ENCODE results near the gene TRABD2B. TPM values are rescaled to one million over a fixed set of nuclear protein-coding genes. Genes with fewer than 3 reads are reported as not detected.

TRABD2B gene
- total and polyA plus RNA-seq, 4 donors: 0.28 to 2.6 (median 1.3) TPM

- no peak for TF ChIP-seq GABPA (IDR thresholded peaks at IDR 0.05 in 1 of 2, conservative IDR thresholded peaks at IDR 0.05 in 1 of 2)
Observed at GRCh38 chr1:47993416-47993740, 3.8 kb downstream of the TRABD2B start (continued).

GRCh38 chr1:47992720-47993415 lies 4.3 kb downstream of the TRABD2B start:
- no peaks in the 10 kb centered on the region for H3K9me3 ChIP-seq (ENCODE audit: control insufficient read depth in 4 of 4, low read length in 3 of 4)
- no peaks in the 10 kb centered on the region for H3K27me3 ChIP-seq (ENCODE audit: control insufficient read depth in 4 of 4, insufficient read depth in 4 of 4, low read length in 3 of 4)
- no peak overlapping the region for H3K27ac ChIP-seq (ENCODE audit: low read depth in 1 of 2, low read length in 2 of 2)
- H3K36me3 ChIP-seq (ENCODE audit: control insufficient read depth in 4 of 4, insufficient read depth in 3 of 4, low read depth in 1 of 4, low read length in 3 of 4): peaks cover 0 to 5% (median under 1%) of the 10 kb centered on the region in 4 donors
- peaks cover 5 to 50% (median 38%) of the 10 kb centered on the region in 4 donors for H3K4me1 ChIP-seq (ENCODE audit: control insufficient read depth in 4 of 4, insufficient read depth in 4 of 4, low read length in 3 of 4)
- H3K4me3 ChIP-seq (ENCODE audit: low read depth in 1 of 3, low read length in 3 of 3): no peak overlapping the region
- DNase-seq (ENCODE audit: low spot score): no peak
- TF ChIP-seq NR2F2 (IDR thresholded peaks at IDR 0.05) (no peak), RAD21 (IDR thresholded peaks at IDR 0.05) (peak in 1 of 2 donors; percentile 21), FOXA2 (IDR thresholded peaks at IDR 0.05) (no peak), EGR1 (IDR thresholded peaks at IDR 0.05; ENCODE audit: low read depth in 2 of 2) (no peak), RXRA (IDR thresholded peaks at IDR 0.05) (no peak), HNF4A (conservative IDR thresholded peaks at IDR 0.05) (no peak)
- no peak overlapping the region for H3K9ac ChIP-seq (ENCODE audit: low read depth in 1 of 2, low read length in 2 of 2)
- 44% methylated on average over 11 of the region's 11 CpGs for WGBS

GRCh38 chr1:47991673-47992072 lies 5.5 kb downstream of the TRABD2B start:
- Histone ChIP-seq H3K4me1 (ENCODE audit: control insufficient read depth in 4 of 4, insufficient read depth in 4 of 4, low read length in 3 of 4) (peaks cover 5 to 49% (median 38%) of the 10 kb centered on the region in 4 donors), H3K36me3 (ENCODE audit: control insufficient read depth in 4 of 4, insufficient read depth in 3 of 4, low read depth in 1 of 4, low read length in 3 of 4) (peaks cover 0 to 8% (median 2%) of the 10 kb centered on the region in 4 donors), H3K4me3 (ENCODE audit: low read depth in 1 of 3, low read length in 3 of 3) (no peak overlapping the region), H3K27ac (ENCODE audit: low read depth in 1 of 2, low read length in 2 of 2) (no peak overlapping the region), H3K27me3 (ENCODE audit: control insufficient read depth in 4 of 4, insufficient read depth in 4 of 4, low read length in 3 of 4) (no peaks in the 10 kb centered on the region), H3K9ac (ENCODE audit: low read depth in 1 of 2, low read length in 2 of 2) (no peak overlapping the region), H3K9me3 (ENCODE audit: control insufficient read depth in 4 of 4, low read length in 3 of 4) (no peaks in the 10 kb centered on the region)
- DNase-seq (ENCODE audit: low spot score): no peak
- TF ChIP-seq YY1 (IDR thresholded peaks at IDR 0.05) (no peak), HNF4A (conservative IDR thresholded peaks at IDR 0.05) (no peak), EGR1 (IDR thresholded peaks at IDR 0.05; ENCODE audit: low read depth in 2 of 2) (no peak), JUND (IDR thresholded peaks at IDR 0.05) (no peak), RXRA (IDR thresholded peaks at IDR 0.05) (no peak), REST (IDR thresholded peaks at IDR 0.05) (no peak), MAX (IDR thresholded peaks at IDR 0.05) (no peak), SP1 (IDR thresholded peaks at IDR 0.05) (no peak)
- 96% methylated on average over 5 of the region's 5 CpGs for WGBS

- Histone ChIP-seq H3K27me3 (ENCODE audit: control insufficient read depth in 4 of 4, insufficient read depth in 4 of 4, low read length in 3 of 4) (no peaks in the 10 kb centered on the region), H3K27ac (ENCODE audit: low read depth in 1 of 2, low read length in 2 of 2) (no peak overlapping the region), H3K4me3 (ENCODE audit: low read depth in 1 of 3, low read length in 3 of 3) (no peak overlapping the region), H3K9ac (ENCODE audit: low read depth in 1 of 2, low read length in 2 of 2) (no peak overlapping the region), H3K4me1 (ENCODE audit: control insufficient read depth in 4 of 4, insufficient read depth in 4 of 4, low read length in 3 of 4) (peaks cover 5 to 44% (median 37%) of the 10 kb centered on the region in 4 donors), H3K36me3 (ENCODE audit: control insufficient read depth in 4 of 4, insufficient read depth in 3 of 4, low read depth in 1 of 4, low read length in 3 of 4) (peaks cover 0 to 8% (median 2%) of the 10 kb centered on the region in 4 donors), H3K9me3 (ENCODE audit: control insufficient read depth in 4 of 4, low read length in 3 of 4) (no peaks in the 10 kb centered on the region)
- TF ChIP-seq ZBTB33 (IDR thresholded peaks at IDR 0.05) (no peak), CTCF (IDR thresholded peaks at IDR 0.05; ENCODE audit: low read depth, low read length, missing input control) (no peak), FOXA1 (IDR thresholded peaks at IDR 0.05) (no peak), SP1 (IDR thresholded peaks at IDR 0.05) (no peak), MAX (IDR thresholded peaks at IDR 0.05) (no peak), ATF3 (IDR thresholded peaks at IDR 0.05) (no peak), TAF1 (conservative IDR thresholded peaks at IDR 0.05) (no peak), YY1 (IDR thresholded peaks at IDR 0.05) (no peak), RXRA (IDR thresholded peaks at IDR 0.05) (no peak), HNF4A (conservative IDR thresholded peaks at IDR 0.05) (no peak), GABPA (IDR thresholded peaks at IDR 0.05 in 1 of 2, conservative IDR thresholded peaks at IDR 0.05 in 1 of 2) (no peak), RAD21 (IDR thresholded peaks at IDR 0.05) (no peak)
- no peak for DNase-seq (ENCODE audit: low spot score)
- WGBS: 88% methylated on average over 5 of the region's 5 CpGs
Observed at GRCh38 chr1:47991187-47991586, 6.0 kb downstream of the TRABD2B start.
